IMR-90 (cell line): ENCODE results near the gene ZNF282. TPM values are rescaled to one million over a fixed set of nuclear protein-coding genes. Genes with fewer than 3 reads are reported as not detected.

Experiments
- ATAC-seq: fragments of 200-7000 bp; cut with Tn5 transposase; 2 replicates; pipeline ENCODE4 v1.9.1; 2020; ENCODE audit warnings: low read depth, mild to moderate bottlenecking, moderate library complexity
- BruUV-seq: library from RNA; stranded (reverse); fragments of 400-500 nt; replicated peaks from 2 replicates; lab custom pipeline; 2021; lab: Mats Ljungman, UMichigan
- CTCF ChIA-PET: fragments of 300-600 bp; formaldehyde crosslinking; extraction: SDS; loops from one replicate; lab custom pipeline; 2021; ENCODE audit warnings: antibody characterized with exemption; lab: Yijun Ruan, JAX
- POLR2A ChIA-PET: fragments of 300-600 bp; sonication (Branson Sonifier 250); formaldehyde crosslinking; loops from one replicate; lab custom pipeline; 2022; ENCODE audit warnings: antibody characterized with exemption; ENCODE audit not compliant: unreplicated experiment; lab: Charles Lee
- DNase-seq: peaks from one replicate; pipeline ENCODE4 v3.0.0; 2013
- H2AFZ ChIP-seq: replicated peaks from 2 replicates; pipeline ENCODE3; 2013; ENCODE audit warnings: low read length, mild to moderate bottlenecking; ENCODE audit not compliant: poor library complexity
- H2AK5ac ChIP-seq: 2 replicates; pipeline ENCODE4 v1.6.1; 2013; ENCODE audit warnings: low read depth, low read length, inconsistent platforms
- H2AK9ac ChIP-seq: replicated peaks from 2 replicates; pipeline ENCODE3; 2013; ENCODE audit warnings: mild to moderate bottlenecking, low read depth, low read length, moderate library complexity; ENCODE audit not compliant: poor library complexity
- H2BK120ac ChIP-seq: 2 replicates; pipeline ENCODE4 v1.6.1; 2013; ENCODE audit warnings: low read depth, low read length, inconsistent platforms
- H2BK15ac ChIP-seq: 3 replicates; pipeline ENCODE4 v1.6.1; 2013; ENCODE audit warnings: low read depth, low read length, inconsistent platforms
- H2BK20ac ChIP-seq: 2 replicates; pipeline ENCODE4 v1.6.1; 2013; ENCODE audit warnings: low read depth, mild to moderate bottlenecking, inconsistent platforms, low read length, moderate library complexity
- H2BK5ac ChIP-seq: 2 replicates; pipeline ENCODE4 v1.6.1; 2013; ENCODE audit warnings: mild to moderate bottlenecking, low read depth, low read length, inconsistent platforms; ENCODE audit not compliant: poor library complexity, severe bottlenecking
- H3K14ac ChIP-seq: replicated peaks from 2 replicates; pipeline ENCODE4 v1.6.1; 2013; ENCODE audit warnings: low read depth, low read length, inconsistent platforms
- H3K18ac ChIP-seq: 2 replicates; pipeline ENCODE4 v1.6.1; 2013; ENCODE audit warnings: low read depth, low read length, control low read depth
- H3K23ac ChIP-seq: 2 replicates; pipeline ENCODE4 v1.6.1; 2013; ENCODE audit warnings: low read depth, low read length, inconsistent platforms
- H3K27ac ChIP-seq: 2 replicates; pipeline ENCODE4 v1.5.1; 2013; ENCODE audit warnings: mild to moderate bottlenecking, control low read depth, low read length; ENCODE audit not compliant: insufficient read depth
- H3K27me3 ChIP-seq: 2 replicates; pipeline ENCODE4 v1.6.1; 2013; ENCODE audit warnings: low read length; ENCODE audit not compliant: control insufficient read depth, insufficient read depth
- H3K36me3 ChIP-seq: 2 replicates; pipeline ENCODE4 v1.6.1; 2013; ENCODE audit warnings: low read length, mixed read lengths; ENCODE audit not compliant: control insufficient read depth, insufficient read depth
- H3K4ac ChIP-seq: 2 replicates; pipeline ENCODE4 v1.6.1; 2013; ENCODE audit warnings: low read depth, low read length, inconsistent platforms
- H3K4me1 ChIP-seq: 2 replicates; pipeline ENCODE4 v1.6.1; 2013; ENCODE audit warnings: low read length, mixed read lengths; ENCODE audit not compliant: control insufficient read depth, insufficient read depth
- H3K4me2 ChIP-seq: 2 replicates; pipeline ENCODE4 v1.6.1; 2013; ENCODE audit warnings: low read depth, mild to moderate bottlenecking, control low read depth, low read length, moderate library complexity
- H3K4me3 ChIP-seq: 2 replicates; pipeline ENCODE4 v1.5.1; 2013; ENCODE audit warnings: low read depth, mild to moderate bottlenecking, control low read depth, low read length, moderate library complexity; ENCODE audit not compliant: insufficient read depth
- H3K56ac ChIP-seq: 2 replicates; pipeline ENCODE4 v1.6.1; 2013; ENCODE audit warnings: low read length, inconsistent platforms; ENCODE audit not compliant: insufficient read depth; ENCODE audit errors: extremely low read depth
- H3K79me1 ChIP-seq, 2 experiments: 2 replicates each; pipeline ENCODE4 v1.6.1; 2013; ENCODE audit warnings: low read length in 2 of 2, inconsistent platforms in 1 of 2, low read depth in 1 of 2
- H3K9ac ChIP-seq: 2 replicates; pipeline ENCODE4 v1.6.1; 2013; ENCODE audit warnings: low read depth, low read length, control low read depth
- H3K9me1 ChIP-seq: 2 replicates; pipeline ENCODE4 v1.6.1; 2013; ENCODE audit warnings: low read length, inconsistent platforms; ENCODE audit not compliant: insufficient read depth
- H3K9me3 ChIP-seq: 2 replicates; pipeline ENCODE4 v1.6.1; 2013; ENCODE audit warnings: low read length; ENCODE audit not compliant: control insufficient read depth, insufficient read depth
- H4K20me1 ChIP-seq: 2 replicates; pipeline ENCODE4 v1.6.1; 2013; ENCODE audit warnings: low read length, inconsistent platforms; ENCODE audit not compliant: insufficient read depth
- H4K5ac ChIP-seq: 2 replicates; pipeline ENCODE4 v1.6.1; 2013; ENCODE audit warnings: mild to moderate bottlenecking, low read depth, low read length, control low read depth
- H4K8ac ChIP-seq, 2 experiments: 2 replicates each; pipeline ENCODE4 v1.6.1; 2013; ENCODE audit warnings: low read depth in 2 of 2, low read length in 2 of 2, control low read depth in 1 of 2, inconsistent platforms in 1 of 2
- H4K91ac ChIP-seq: 2 replicates; pipeline ENCODE4 v1.6.1; 2013; ENCODE audit warnings: low read depth, low read length, inconsistent platforms; ENCODE audit not compliant: insufficient read depth
- BHLHE40 ChIP-seq: fragments of 150-350 bp; IDR thresholded peaks from 2 replicates; pipeline ENCODE4 v1.6.1; 2016; ENCODE audit warnings: mild to moderate bottlenecking, low read depth, low read length
- CEBPB ChIP-seq: IDR thresholded peaks from 2 replicates; pipeline ENCODE4 v1.6.1; 2012; ENCODE audit warnings: low read depth, low read length, improper control_type of control experiment
- ELK1 ChIP-seq: fragments of 150-350 bp; IDR thresholded peaks from 2 replicates; pipeline ENCODE4 v1.6.1; 2016; ENCODE audit warnings: low read depth, mild to moderate bottlenecking, low read length, moderate library complexity, borderline replicate concordance
- FOS ChIP-seq: fragments of 150-350 bp; IDR thresholded peaks from 2 replicates; pipeline ENCODE4 v1.6.1; 2016; ENCODE audit warnings: low read depth, low read length
- MXI1 ChIP-seq: IDR thresholded peaks from 2 replicates; pipeline ENCODE4 v1.6.1; 2012; ENCODE audit warnings: low read depth, mild to moderate bottlenecking, low read length, moderate library complexity, borderline replicate concordance
- RAD21 ChIP-seq: IDR thresholded peaks from 2 replicates; pipeline ENCODE4 v1.6.1; 2012; ENCODE audit warnings: low read length, improper control_type of control experiment
- WGBS, 2 experiments: methylation state at CpG; one replicate each; pipeline versions ENCODE4 v1.1.5 to v1.1.7; 2013; ENCODE audit warnings: missing lambda C conversion rate in 2 of 2; ENCODE audit not compliant: insufficient read length in 1 of 2; ENCODE audit errors: extremely low coverage in 2 of 2; 5-methylcytosine and 5-hydroxymethylcytosine counted together
- dilution Hi-C: fragments of 300-500 bp; cut with HindIII; formaldehyde crosslinking; loops from one replicate; pipeline ENCODE4 v1.14.3; 2018; ENCODE audit warnings: low sequenced_read_pairs; ENCODE audit not compliant: unreplicated experiment
- in situ Hi-C: fragments of 300-500 bp; cut with MboI; formaldehyde crosslinking; loops from 3 replicates; pipeline ENCODE4 v1.14.3; 2019; ENCODE audit warnings: low sequenced_read_pairs, inconsistent platforms, mixed read lengths
- intact Hi-C: fragments of 100-400 bp; cut with micrococcal nuclease; formaldehyde crosslinking; loops from 2 replicates; pipeline ENCODE4 v1.10.0; 2022
- polyA plus RNA-seq, 3 experiments: library from polyadenylated mRNA; depleted of rRNA; stranded (reverse); fragments of >200 nt; gene quantifications; 2 replicates each; pipeline ENCODE4 v1.2.3, GENCODE V29; 2012; ENCODE audit warnings: low replicate concordance in 1 of 3
- total RNA-seq: library from RNA; depleted of rRNA; stranded (reverse); fragments of >200 nt; gene quantifications from 2 replicates; pipeline ENCODE4 v1.2.3, GENCODE V29; 2012

Gene ZNF282
- total and polyA plus RNA-seq, 2 of the 4 experiments (the other 2 are of a cell fraction): 7.2 to 11.9 TPM

DNA sequence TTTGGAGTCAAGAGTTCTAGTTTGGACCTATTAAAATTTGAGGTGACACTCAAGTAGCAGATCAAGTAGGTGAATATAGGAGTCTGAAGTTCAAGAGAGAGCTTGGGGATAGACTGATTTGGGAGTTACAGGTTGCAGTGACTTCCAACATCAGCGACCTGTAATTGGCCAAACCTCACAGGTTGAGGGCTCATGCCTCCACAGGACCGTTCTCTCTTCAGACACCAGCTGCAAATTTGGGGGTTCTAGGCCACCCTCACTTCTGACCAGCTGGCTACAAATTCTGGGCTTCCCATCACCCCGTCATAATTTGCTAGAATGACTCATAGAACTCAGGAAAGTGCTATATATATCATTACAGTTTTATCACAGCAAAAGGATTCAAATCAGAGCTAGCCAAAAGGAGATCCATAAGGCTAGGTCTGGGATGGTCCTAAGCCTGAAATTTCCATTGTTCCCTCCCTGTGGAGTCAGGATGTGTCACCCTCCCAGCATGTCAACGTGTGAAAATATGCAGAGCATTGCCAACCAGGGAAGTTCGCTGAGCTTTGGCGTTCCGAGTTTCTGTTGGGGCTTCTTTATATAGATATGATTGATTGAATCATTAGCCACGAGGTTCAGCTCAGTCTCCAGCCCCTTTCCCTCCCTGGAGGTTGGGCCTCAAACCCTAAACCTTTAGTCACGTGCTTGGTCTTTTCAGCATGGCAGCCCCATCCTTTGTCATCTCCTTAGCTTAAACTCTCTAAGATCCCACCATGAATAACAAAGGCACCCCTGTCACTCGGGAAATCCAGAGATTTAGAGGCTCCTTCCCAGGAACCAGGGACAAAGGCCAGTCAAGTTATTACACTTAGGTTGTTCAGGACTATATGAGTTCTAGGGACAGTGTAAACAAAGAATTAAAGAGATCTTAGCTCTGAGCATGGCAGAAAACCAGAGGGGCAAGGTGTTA, 23.4 kb downstream of the ZNF282 start:
- dilution Hi-C loops: no loop called here
- no peak for DNase-seq
- 60% methylated on average over 1 of the region's 10 CpGs; no CpG with 5 or more reads in 1 of the 2 experiments for WGBS, 2 experiments

More for the DNA sequence above, 23.4 kb downstream of the ZNF282 start:
- no peak overlapping the region for H2BK15ac ChIP-seq
- no peak overlapping the region for H2BK20ac ChIP-seq
- in situ Hi-C loops (no loop called here), intact Hi-C loops (no loop called here)
- ChIA-PET POLR2A (no interaction called here), CTCF (no interaction called here)
- H3K4me2 ChIP-seq: no peak overlapping the region
- H3K9ac ChIP-seq: no peak overlapping the region
- no peak overlapping the region for H4K5ac ChIP-seq
- no peak for TF ChIP-seq FOS
- no peak for TF ChIP-seq CEBPB
- no peak for TF ChIP-seq RAD21
- no peak for TF ChIP-seq BHLHE40
- no peak for TF ChIP-seq ELK1
- no peak for TF ChIP-seq MXI1
- no peaks in the 10 kb centered on the region for H3K27me3 ChIP-seq
- peaks cover 3% of the 10 kb centered on the region for H3K4me1 ChIP-seq
- no peaks in the 10 kb centered on the region; the same call in 1 of the 2 replicates for H4K20me1 ChIP-seq
- H3K4ac ChIP-seq: no peak overlapping the region
- H2BK5ac ChIP-seq: no peak overlapping the region
- H3K14ac ChIP-seq: no peak overlapping the region
- ATAC-seq: no peak
- no peaks in the 10 kb centered on the region for H3K9me3 ChIP-seq
- no peak overlapping the region for H3K56ac ChIP-seq
- H3K27ac ChIP-seq: no peak overlapping the region
- no peak overlapping the region for H3K4me3 ChIP-seq
- H3K23ac ChIP-seq: no peak overlapping the region
- no peak overlapping the region for H4K91ac ChIP-seq
- no peak overlapping the region for H4K8ac ChIP-seq
- no peak overlapping the region for H3K18ac ChIP-seq
- no peak overlapping the region for H2AK5ac ChIP-seq
- peaks cover 6% of the 10 kb centered on the region; the same call in 1 of the 2 replicates for H3K9me1 ChIP-seq
- H2BK120ac ChIP-seq: no peak overlapping the region
- peaks cover 6 to 43% of the 10 kb centered on the region in 2 experiments; a peak in 3 of 4 replicates for H3K79me1 ChIP-seq
- no peak overlapping the region for H2AK9ac ChIP-seq
- no peak overlapping the region for H2AFZ ChIP-seq
- H3K36me3 ChIP-seq: peaks cover 60% of the 10 kb centered on the region
- BruUV-seq: no TSS peak
